Brain microvascular endothelial cell (primary cell): ENCODE measurements around the gene TBC1D1.

ENCODE experiments used
- DNase-seq: peaks from one replicate; pipeline ENCODE4 v3.0.0-alpha.2; 2020
- H3K27ac ChIP-seq: fragments of 250-450 bp; sonication (Bioruptor Pico); 2 replicates; pipeline ENCODE4 v1.5.1; 2020; ENCODE audit warnings: mild to moderate bottlenecking, moderate library complexity
- H3K27me3 ChIP-seq: fragments of 250-450 bp; sonication (Bioruptor Pico); replicated peaks from 2 replicates; pipeline ENCODE4 v1.5.1; 2020; ENCODE audit warnings: mild to moderate bottlenecking
- H3K36me3 ChIP-seq: fragments of 250-450 bp; sonication (Bioruptor Pico); replicated peaks from 2 replicates; pipeline ENCODE4 v1.5.1; 2020; ENCODE audit warnings: mild to moderate bottlenecking
- H3K4me3 ChIP-seq: 2 replicates; pipeline ENCODE4 v1.5.1; 2011; ENCODE audit warnings: low read depth, mild to moderate bottlenecking, control low read depth, low read length, moderate library complexity
- in situ Hi-C: cut with HindIII; loops from 2 replicates; pipeline ENCODE4 v1.10.0; 2017; ENCODE audit warnings: low sequenced_read_pairs, low pct_ligation_motif_present
- TF ChIP-seq, protein P1 (sequence below): IDR thresholded peaks from 2 replicates; pipeline ENCODE4 v1.5.1; 2011; ENCODE audit warnings: low read depth, mild to moderate bottlenecking, moderate library complexity, low read length, control low read depth, inconsistent platforms; ENCODE audit errors: missing control alignments

Gene TBC1D1

GRCh38 chr4:38073596-38074234 lies 182.8 kb downstream of the TBC1D1 start:
- H3K36me3 ChIP-seq: peaks cover 3% of the 10 kb centered on the region
- TF ChIP-seq, protein P1, sequence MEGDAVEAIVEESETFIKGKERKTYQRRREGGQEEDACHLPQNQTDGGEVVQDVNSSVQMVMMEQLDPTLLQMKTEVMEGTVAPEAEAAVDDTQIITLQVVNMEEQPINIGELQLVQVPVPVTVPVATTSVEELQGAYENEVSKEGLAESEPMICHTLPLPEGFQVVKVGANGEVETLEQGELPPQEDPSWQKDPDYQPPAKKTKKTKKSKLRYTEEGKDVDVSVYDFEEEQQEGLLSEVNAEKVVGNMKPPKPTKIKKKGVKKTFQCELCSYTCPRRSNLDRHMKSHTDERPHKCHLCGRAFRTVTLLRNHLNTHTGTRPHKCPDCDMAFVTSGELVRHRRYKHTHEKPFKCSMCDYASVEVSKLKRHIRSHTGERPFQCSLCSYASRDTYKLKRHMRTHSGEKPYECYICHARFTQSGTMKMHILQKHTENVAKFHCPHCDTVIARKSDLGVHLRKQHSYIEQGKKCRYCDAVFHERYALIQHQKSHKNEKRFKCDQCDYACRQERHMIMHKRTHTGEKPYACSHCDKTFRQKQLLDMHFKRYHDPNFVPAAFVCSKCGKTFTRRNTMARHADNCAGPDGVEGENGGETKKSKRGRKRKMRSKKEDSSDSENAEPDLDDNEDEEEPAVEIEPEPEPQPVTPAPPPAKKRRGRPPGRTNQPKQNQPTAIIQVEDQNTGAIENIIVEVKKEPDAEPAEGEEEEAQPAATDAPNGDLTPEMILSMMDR: no peak
- no peak for DNase-seq
- no peak overlapping the region for H3K27ac ChIP-seq
- H3K27me3 ChIP-seq: no peaks in the 10 kb centered on the region
- in situ Hi-C loops: loop anchor here (25.0 kb wide), 2 partner anchors 89 to 239 kb away; no protein-coding TSS in a partner anchor
- H3K4me3 ChIP-seq: no peak overlapping the region

- H3K27ac ChIP-seq: no peak overlapping the region
- no peaks in the 10 kb centered on the region for H3K27me3 ChIP-seq
- no peak overlapping the region for H3K4me3 ChIP-seq
- in situ Hi-C loops: no loop called here
- DNase-seq: peak; percentile 26
- no peaks in the 10 kb centered on the region for H3K36me3 ChIP-seq
- TF ChIP-seq, protein P1: no peak
These were observed 184.7 kb downstream of the TBC1D1 start for GRCh38 chr4:38075370-38076152.

- Histone ChIP-seq H3K4me3 (no peak overlapping the region), H3K27ac (no peak overlapping the region), H3K36me3 (no peaks in the 10 kb centered on the region), H3K27me3 (no peaks in the 10 kb centered on the region)
- TF ChIP-seq, protein P1: no peak
- in situ Hi-C loops: no loop called here
- no peak for DNase-seq
These were observed 185.3 kb downstream of the TBC1D1 start for GRCh38 chr4:38076153-38076669.

GRCh38 chr4:38077791-38078489 lies 187.1 kb downstream of the TBC1D1 start:
- peak overlapping the region; percentile 98 for H3K27ac ChIP-seq
- TF ChIP-seq, protein P1: no peak
- no peaks in the 10 kb centered on the region for H3K27me3 ChIP-seq
- no peaks in the 10 kb centered on the region for H3K36me3 ChIP-seq
- no peak for DNase-seq
- in situ Hi-C loops: no loop called here
- no peak overlapping the region for H3K4me3 ChIP-seq

GRCh38 chr4:38078590-38079421 lies 187.9 kb downstream of the TBC1D1 start:
- Histone ChIP-seq H3K36me3 (no peaks in the 10 kb centered on the region), H3K27me3 (no peaks in the 10 kb centered on the region), H3K4me3 (no peak overlapping the region), H3K27ac (peak overlapping the region; percentile 98)
- in situ Hi-C loops: no loop called here
- peak; percentile 47 for DNase-seq
- TF ChIP-seq, protein P1: no peak
